Left ventricle myocardium inferior (tissue), 1 donor: ENCODE results near the gene ADAMTS19. TPM values are rescaled to one million over a fixed set of nuclear protein-coding genes. Genes with fewer than 3 reads are reported as not detected.
"Not testable (repeated sequence)": the region's sequence is repeated elsewhere in the genome, so short reads cannot be mapped to it uniquely, and the experiment has no call there.

Experiments
- DNase-seq: peaks from one replicate; pipeline ENCODE4 v3.0.0-alpha.2; 2020
- H3K27ac ChIP-seq: fragments of 200-600 bp; replicated peaks from 2 replicates; pipeline ENCODE4 v1.8.0; 2021
- H3K27me3 ChIP-seq: fragments of 200-600 bp; 2 replicates; pipeline ENCODE4 v1.8.0; 2021; ENCODE audit warnings: low read depth
- H3K36me3 ChIP-seq: fragments of 200-600 bp; 2 replicates; pipeline ENCODE4 v1.8.0; 2021
- H3K4me1 ChIP-seq: fragments of 200-600 bp; 2 replicates; pipeline ENCODE4 v1.8.0; 2021
- H3K4me3 ChIP-seq: fragments of 200-600 bp; 2 replicates; pipeline ENCODE4 v1.8.0; 2021; ENCODE audit warnings: mild to moderate bottlenecking, moderate library complexity
- H3K9me3 ChIP-seq: fragments of 200-600 bp; replicated peaks from 2 replicates; pipeline ENCODE4 v1.8.0; 2021
- intact Hi-C: fragments of 100-400 bp; cut with micrococcal nuclease; formaldehyde crosslinking; loops from one replicate; pipeline ENCODE4 v1.11.0; 2022
- total RNA-seq: library from RNA; stranded (reverse); fragmentation: NEBNext Ultra II Directional; extraction: Animal tissue kit (Norgen Biotek cat#: 25700); gene quantifications from one replicate; pipeline ENCODE4 v1.2.1, GENCODE V29; 2021
- TF ChIP-seq, protein P1 (sequence below): fragments of 200-600 bp; IDR thresholded peaks from 2 replicates; pipeline ENCODE4 v1.8.0; 2021; ENCODE audit warnings: antibody characterized with exemption, mild to moderate bottlenecking, borderline replicate concordance
- donor health status: DM: no; HTN: yes; CAD: no; lungs with severe emphysema.

Gene ADAMTS19
- total RNA-seq, 1 donor from 2014 or later, result 0.38 TPM

DNA sequence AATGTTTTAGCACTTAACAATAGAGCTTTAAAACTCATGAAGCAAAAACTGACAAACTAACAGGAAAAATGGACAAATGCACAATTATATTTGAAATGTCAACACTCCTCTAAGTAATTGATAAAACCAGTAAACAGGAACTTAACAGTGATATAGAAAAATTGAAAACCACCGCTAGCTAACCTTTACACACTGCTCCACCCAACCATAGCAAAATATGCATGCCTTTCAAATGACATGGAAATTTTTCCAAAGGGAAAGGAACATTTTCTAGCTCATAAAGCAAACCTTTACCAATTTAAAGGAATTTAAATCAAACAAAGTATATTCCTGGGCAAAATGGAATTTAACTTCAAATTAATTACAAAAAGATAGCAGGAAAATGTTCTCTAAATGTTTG is 109.2 kb downstream of the ADAMTS19 start:
- Histone ChIP-seq H3K27me3 (no peaks in the 10 kb centered on the region), H3K4me3 (no peak overlapping the region), H3K9me3 (no peaks in the 10 kb centered on the region), H3K27ac (no peak overlapping the region), H3K36me3 (no peaks in the 10 kb centered on the region), H3K4me1 (no peaks in the 10 kb centered on the region)
- intact Hi-C loops, result no loop called here
- no peak for DNase-seq
- TF ChIP-seq, protein P1, sequence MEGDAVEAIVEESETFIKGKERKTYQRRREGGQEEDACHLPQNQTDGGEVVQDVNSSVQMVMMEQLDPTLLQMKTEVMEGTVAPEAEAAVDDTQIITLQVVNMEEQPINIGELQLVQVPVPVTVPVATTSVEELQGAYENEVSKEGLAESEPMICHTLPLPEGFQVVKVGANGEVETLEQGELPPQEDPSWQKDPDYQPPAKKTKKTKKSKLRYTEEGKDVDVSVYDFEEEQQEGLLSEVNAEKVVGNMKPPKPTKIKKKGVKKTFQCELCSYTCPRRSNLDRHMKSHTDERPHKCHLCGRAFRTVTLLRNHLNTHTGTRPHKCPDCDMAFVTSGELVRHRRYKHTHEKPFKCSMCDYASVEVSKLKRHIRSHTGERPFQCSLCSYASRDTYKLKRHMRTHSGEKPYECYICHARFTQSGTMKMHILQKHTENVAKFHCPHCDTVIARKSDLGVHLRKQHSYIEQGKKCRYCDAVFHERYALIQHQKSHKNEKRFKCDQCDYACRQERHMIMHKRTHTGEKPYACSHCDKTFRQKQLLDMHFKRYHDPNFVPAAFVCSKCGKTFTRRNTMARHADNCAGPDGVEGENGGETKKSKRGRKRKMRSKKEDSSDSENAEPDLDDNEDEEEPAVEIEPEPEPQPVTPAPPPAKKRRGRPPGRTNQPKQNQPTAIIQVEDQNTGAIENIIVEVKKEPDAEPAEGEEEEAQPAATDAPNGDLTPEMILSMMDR, result no peak

DNA sequence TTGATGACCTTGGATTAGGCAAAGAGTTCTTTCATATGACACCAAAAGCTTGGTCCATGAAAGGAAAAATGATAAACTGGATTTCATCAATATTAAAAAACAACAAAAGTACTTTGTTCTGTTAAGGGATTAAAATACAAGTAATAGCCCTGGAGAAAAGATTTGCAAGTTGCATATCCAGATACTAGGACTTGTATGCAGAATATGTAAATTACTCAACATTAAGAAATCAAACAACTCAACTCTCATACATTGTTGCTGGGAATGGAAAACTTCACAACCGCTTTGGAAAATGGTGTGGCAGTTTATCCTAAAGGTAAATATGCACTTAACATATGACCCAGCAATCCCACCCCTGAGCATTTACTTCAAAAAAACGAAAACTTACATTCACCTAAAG is 112.0 kb downstream of the ADAMTS19 start:
- Histone ChIP-seq H3K36me3 (no peaks in the 10 kb centered on the region), H3K4me1 (no peaks in the 10 kb centered on the region), H3K27ac (no peak overlapping the region), H3K4me3 (no peak overlapping the region), H3K27me3 (no peaks in the 10 kb centered on the region), H3K9me3 (no peaks in the 10 kb centered on the region)
- TF ChIP-seq, protein P1, result no peak
- intact Hi-C loops, result no loop called here
- no peak for DNase-seq

DNA sequence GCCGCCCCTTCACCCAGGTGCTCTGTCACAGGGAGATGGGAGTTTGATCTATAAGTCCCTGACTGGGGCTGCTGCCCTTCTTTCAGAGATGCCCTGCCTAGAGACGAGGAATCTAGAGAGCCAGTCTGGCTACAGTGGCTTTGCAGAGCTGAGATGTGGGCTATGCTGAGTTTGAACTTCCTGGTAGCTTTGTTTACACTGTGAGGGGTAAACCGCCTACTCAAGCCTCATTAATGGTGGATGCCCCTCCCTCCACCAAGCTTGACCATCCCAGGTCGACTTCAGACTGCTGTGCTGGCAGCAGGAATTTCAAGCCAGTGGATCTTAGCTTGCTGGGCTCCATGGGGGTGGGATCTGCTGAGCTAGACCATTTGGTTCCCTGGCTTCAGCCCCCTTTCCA is 124.4 kb downstream of the ADAMTS19 start:
- intact Hi-C loops, result not testable (repeated sequence)

DNA sequence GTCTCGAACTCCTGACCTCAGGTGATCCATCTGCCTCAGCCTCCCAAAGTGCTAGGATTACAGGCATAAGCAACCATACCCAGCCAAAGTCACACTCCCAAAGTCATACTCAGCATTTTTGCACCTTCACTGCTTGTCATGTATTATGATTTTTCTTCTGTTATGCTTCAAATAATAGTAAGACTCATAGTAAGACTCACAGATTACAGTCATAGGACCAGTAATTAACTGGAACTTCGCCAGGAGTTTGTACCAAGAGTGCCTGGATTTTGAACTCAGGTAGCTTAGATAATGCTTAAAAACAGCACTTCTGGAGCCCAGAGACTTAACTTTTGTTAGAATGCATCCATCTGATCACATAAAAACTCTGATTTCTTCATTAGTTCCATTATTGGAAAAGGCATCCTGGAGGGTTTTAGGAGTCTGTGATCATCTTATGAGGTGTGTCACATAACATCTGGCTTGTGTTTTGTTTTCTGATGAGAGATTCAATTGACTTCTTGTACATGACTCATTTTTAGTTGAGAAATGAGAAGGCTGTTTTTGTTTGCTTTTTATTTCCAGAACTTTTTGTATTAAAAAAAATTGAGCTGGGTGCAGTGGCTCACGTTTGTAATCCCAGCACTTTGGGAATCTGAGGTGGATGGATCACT is 131.5 kb downstream of the ADAMTS19 start:
- Histone ChIP-seq H3K27me3 (no peaks in the 10 kb centered on the region), H3K9me3 (no peaks in the 10 kb centered on the region), H3K27ac (no peak overlapping the region), H3K4me3 (no peak overlapping the region), H3K36me3 (no peaks in the 10 kb centered on the region), H3K4me1 (no peaks in the 10 kb centered on the region)
- TF ChIP-seq, protein P1, result no peak
- intact Hi-C loops, result no loop called here
- no peak for DNase-seq

More for the DNA sequence above, 124.4 kb downstream of the ADAMTS19 start:
- H3K4me1 ChIP-seq, H3K27ac ChIP-seq, DNase-seq, H3K36me3 ChIP-seq, H3K4me3 ChIP-seq, H3K27me3 ChIP-seq: not testable (repeated sequence)
- H3K9me3 ChIP-seq, result peaks cover 28% of the 10 kb centered on the region

DNA sequence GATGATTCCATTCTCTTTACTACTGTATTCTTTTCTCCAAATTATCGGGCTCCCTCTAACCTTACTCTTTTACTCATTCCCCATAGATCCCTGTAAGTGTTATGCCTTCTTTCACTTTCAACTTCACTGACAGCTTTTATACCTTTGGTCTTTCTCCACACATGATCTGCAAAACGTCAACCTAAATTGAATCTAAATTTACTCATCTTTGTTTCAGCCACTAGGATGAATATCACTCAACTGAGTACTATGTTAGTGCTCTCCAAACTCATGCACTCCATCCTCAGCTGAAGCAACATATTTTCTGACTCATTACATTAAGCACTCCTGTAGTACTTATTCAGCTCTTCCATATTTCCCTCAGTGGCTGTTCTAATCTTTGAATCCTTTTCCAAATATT is 133.4 kb downstream of the ADAMTS19 start:
- no peaks in the 10 kb centered on the region for H3K9me3 ChIP-seq
- TF ChIP-seq, protein P1, result no peak
- intact Hi-C loops, result no loop called here
- no peak overlapping the region for H3K27ac ChIP-seq
- no peaks in the 10 kb centered on the region for H3K27me3 ChIP-seq
- H3K36me3 ChIP-seq, result no peaks in the 10 kb centered on the region
- DNase-seq, result no peak
- no peak overlapping the region for H3K4me3 ChIP-seq
- no peaks in the 10 kb centered on the region for H3K4me1 ChIP-seq

DNA sequence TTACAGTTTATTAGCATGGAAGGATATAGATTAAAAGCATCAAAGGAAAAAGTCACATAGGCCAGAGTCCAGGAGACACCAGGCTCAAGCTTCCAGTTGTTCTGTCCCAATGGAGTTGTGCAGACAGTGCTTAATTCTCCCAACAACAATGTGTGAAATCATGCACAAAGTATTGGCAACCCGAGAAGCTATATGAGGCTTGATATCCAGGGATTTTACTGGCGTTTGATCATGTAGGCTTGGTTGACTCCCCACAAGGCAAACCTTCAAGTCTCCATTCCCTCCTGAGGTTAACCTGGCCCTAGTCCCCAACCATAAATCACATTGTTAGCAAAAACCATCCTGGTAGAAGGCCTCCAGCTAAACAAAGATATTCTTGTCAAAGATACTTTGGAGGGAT is 141.5 kb downstream of the ADAMTS19 start:
- intact Hi-C loops, result no loop called here
- H3K36me3 ChIP-seq, result no peaks in the 10 kb centered on the region

More for the DNA sequence above, 141.5 kb downstream of the ADAMTS19 start:
- no peak overlapping the region for H3K4me3 ChIP-seq
- TF ChIP-seq, protein P1, result no peak
- no peak for DNase-seq
- no peak overlapping the region for H3K27ac ChIP-seq
- H3K4me1 ChIP-seq, result no peaks in the 10 kb centered on the region
- no peaks in the 10 kb centered on the region for H3K27me3 ChIP-seq
- no peaks in the 10 kb centered on the region for H3K9me3 ChIP-seq
